OCI-LY7 (cell line): ENCODE measurements around the gene TMEM114. TPM values are rescaled to one million over a fixed set of nuclear protein-coding genes. Genes with fewer than 3 reads are reported as not detected.

Source experiments
- BruUV-seq: library from RNA; stranded (reverse); fragments of 400-500 nt; replicated peaks from 2 replicates; lab custom pipeline; 2021; lab: Mats Ljungman, UMichigan
- CTCF ChIA-PET: fragments of 300-600 bp; sonication (Branson Sonifier 250); formaldehyde crosslinking; loops from one replicate; lab custom pipeline; 2022; ENCODE audit warnings: antibody characterized with exemption; ENCODE audit not compliant: unreplicated experiment; lab: Charles Lee
- POLR2A ChIA-PET: fragments of 300-600 bp; sonication (Branson Sonifier 250); formaldehyde crosslinking; loops from one replicate; lab custom pipeline; 2022; ENCODE audit warnings: antibody characterized with exemption; lab: Charles Lee
- DNase-seq: peaks from one replicate; pipeline ENCODE4 v3.0.0-alpha.2; 2015; ENCODE audit warnings: low spot score
- H2AFZ ChIP-seq: fragments of 200-600 bp; sonication (generic), shearing (Covaris generic); 2 replicates; pipeline ENCODE4 v1.6.1; 2014; ENCODE audit warnings: mild to moderate bottlenecking, antibody characterized with exemption, low read length, moderate library complexity
- H3K27ac ChIP-seq: fragments of 200-600 bp; sonication (generic); 2 replicates; pipeline ENCODE4 v1.5.1; 2014; ENCODE audit warnings: mixed run types, low read depth, mild to moderate bottlenecking, moderate library complexity, low read length, inconsistent platforms; ENCODE audit not compliant: poor library complexity, severe bottlenecking
- H3K36me3 ChIP-seq: fragments of 200-600 bp; sonication (generic); 2 replicates; pipeline ENCODE4 v1.6.1; 2014; ENCODE audit warnings: mild to moderate bottlenecking, antibody characterized with exemption, low read length, moderate library complexity, mixed read lengths; ENCODE audit not compliant: insufficient read depth
- H3K4me1 ChIP-seq: fragments of 200-600 bp; sonication (generic); 2 replicates; pipeline ENCODE4 v1.5.1; 2014; ENCODE audit warnings: mild to moderate bottlenecking, low read length; ENCODE audit not compliant: insufficient read depth, poor library complexity, severe bottlenecking
- H3K4me2 ChIP-seq: fragments of 200-600 bp; sonication (generic); 2 replicates; pipeline ENCODE4 v1.6.1; 2014; ENCODE audit warnings: mild to moderate bottlenecking, low read length
- H3K4me3 ChIP-seq: fragments of 200-600 bp; sonication (generic); 2 replicates; pipeline ENCODE4 v1.5.1; 2014; ENCODE audit warnings: mild to moderate bottlenecking, low read depth, low read length; ENCODE audit not compliant: poor library complexity, severe bottlenecking
- H3K79me2 ChIP-seq: fragments of 200-600 bp; sonication (generic); 2 replicates; pipeline ENCODE4 v1.6.1; 2016; ENCODE audit warnings: low read depth, mild to moderate bottlenecking, low read length, moderate library complexity, mixed read lengths; ENCODE audit not compliant: insufficient read depth
- H3K9me2 ChIP-seq: fragments of 200-600 bp; sonication (generic); 2 replicates; pipeline ENCODE4 v1.6.1; 2016; ENCODE audit warnings: mild to moderate bottlenecking, low read length, mixed read lengths; ENCODE audit not compliant: insufficient read depth
- H3K9me3 ChIP-seq: fragments of 200-600 bp; sonication (generic); 2 replicates; pipeline ENCODE4 v1.6.1; 2014; ENCODE audit warnings: mild to moderate bottlenecking, mixed run types, low read length, mixed read lengths
- H4K20me1 ChIP-seq: fragments of 200-600 bp; sonication (generic); 2 replicates; pipeline ENCODE4 v1.6.1; 2014; ENCODE audit warnings: mild to moderate bottlenecking, antibody characterized with exemption, low read length, moderate library complexity, mixed read lengths; ENCODE audit not compliant: insufficient read depth
- EZH2phosphoT487 ChIP-seq: fragments of 200-600 bp; sonication (generic); IDR thresholded peaks from 2 replicates; pipeline ENCODE4 v1.6.1; 2018; ENCODE audit warnings: low read depth, borderline replicate concordance, mild to moderate bottlenecking, mixed run types, antibody characterized with exemption, low read length, moderate library complexity, mixed read lengths
- intact Hi-C: fragments of 100-400 bp; cut with micrococcal nuclease; formaldehyde crosslinking; loops from one replicate; pipeline ENCODE4 v1.10.0; 2022; ENCODE audit not compliant: unreplicated experiment
- total RNA-seq, 2 experiments: library from RNA; depleted of rRNA in 1 of 2; stranded (reverse); fragments of >200 nt in 1 of 2; shearing (Covaris generic) in 1 of 2; gene quantifications; 2 replicates each; pipeline ENCODE4 v1.2.3, GENCODE V29; 2014 to 2022
- TF ChIP-seq, protein P1 (sequence below): fragments of 200-600 bp; sonication (generic); conservative IDR thresholded peaks from 2 replicates; pipeline ENCODE4 v1.5.1; 2014; ENCODE audit warnings: mild to moderate bottlenecking, antibody characterized with exemption, low read length, moderate library complexity, mixed read lengths

Gene TMEM114
- total RNA-seq, 2 experiments from 2014 or later = not detected

DNA sequence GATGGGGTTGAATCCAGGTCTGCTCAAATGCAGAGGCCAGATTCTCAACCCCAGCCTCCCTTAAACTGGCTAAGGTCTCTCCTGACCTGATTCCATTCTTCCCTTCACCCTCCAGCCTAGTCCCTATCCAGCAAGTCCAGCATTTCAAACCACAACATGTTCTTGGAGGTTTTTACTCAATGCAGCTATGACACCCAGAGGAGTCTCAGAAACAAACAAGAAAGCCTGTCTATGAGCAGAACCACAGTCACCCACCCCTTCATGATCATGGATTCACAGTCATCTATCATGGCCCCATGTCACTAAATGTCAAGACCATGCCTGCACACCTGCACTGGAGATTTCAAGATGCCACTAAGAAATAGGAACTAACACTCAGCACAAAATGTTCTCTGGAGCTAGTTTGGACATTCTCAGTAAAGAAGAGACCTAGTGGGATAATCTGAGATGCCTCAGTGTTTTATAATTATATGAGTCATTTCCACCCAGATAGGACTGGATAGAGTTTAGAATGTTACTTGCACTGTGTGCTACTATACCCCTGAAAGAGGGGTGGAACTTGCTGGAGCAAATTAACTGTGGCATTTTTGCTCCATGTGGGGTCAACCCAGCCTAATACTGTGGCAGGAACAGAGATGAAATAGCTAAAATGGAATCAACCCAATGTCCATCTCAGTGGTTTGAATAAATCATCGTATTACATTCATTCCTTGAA, 21.7 kb upstream of the TMEM114 start:
- CTCF ChIA-PET = no interaction called here
- Histone ChIP-seq H3K9me2 (no peaks in the 10 kb centered on the region), H3K4me3 (no peak overlapping the region), H3K4me1 (no peaks in the 10 kb centered on the region), H3K27ac (no peak overlapping the region), H2AFZ (no peak overlapping the region), H3K4me2 (no peak overlapping the region), H3K79me2 (no peaks in the 10 kb centered on the region), H4K20me1 (no peaks in the 10 kb centered on the region), H3K9me3 (no peaks in the 10 kb centered on the region), H3K36me3 (no peaks in the 10 kb centered on the region)
- no TSS peak for BruUV-seq
- intact Hi-C loops = no loop called here
- TF ChIP-seq, protein P1, sequence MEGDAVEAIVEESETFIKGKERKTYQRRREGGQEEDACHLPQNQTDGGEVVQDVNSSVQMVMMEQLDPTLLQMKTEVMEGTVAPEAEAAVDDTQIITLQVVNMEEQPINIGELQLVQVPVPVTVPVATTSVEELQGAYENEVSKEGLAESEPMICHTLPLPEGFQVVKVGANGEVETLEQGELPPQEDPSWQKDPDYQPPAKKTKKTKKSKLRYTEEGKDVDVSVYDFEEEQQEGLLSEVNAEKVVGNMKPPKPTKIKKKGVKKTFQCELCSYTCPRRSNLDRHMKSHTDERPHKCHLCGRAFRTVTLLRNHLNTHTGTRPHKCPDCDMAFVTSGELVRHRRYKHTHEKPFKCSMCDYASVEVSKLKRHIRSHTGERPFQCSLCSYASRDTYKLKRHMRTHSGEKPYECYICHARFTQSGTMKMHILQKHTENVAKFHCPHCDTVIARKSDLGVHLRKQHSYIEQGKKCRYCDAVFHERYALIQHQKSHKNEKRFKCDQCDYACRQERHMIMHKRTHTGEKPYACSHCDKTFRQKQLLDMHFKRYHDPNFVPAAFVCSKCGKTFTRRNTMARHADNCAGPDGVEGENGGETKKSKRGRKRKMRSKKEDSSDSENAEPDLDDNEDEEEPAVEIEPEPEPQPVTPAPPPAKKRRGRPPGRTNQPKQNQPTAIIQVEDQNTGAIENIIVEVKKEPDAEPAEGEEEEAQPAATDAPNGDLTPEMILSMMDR = no peak
- TF ChIP-seq EZH2phosphoT487 = no peak
- POLR2A ChIA-PET = no interaction called here
- no peak for DNase-seq

DNA sequence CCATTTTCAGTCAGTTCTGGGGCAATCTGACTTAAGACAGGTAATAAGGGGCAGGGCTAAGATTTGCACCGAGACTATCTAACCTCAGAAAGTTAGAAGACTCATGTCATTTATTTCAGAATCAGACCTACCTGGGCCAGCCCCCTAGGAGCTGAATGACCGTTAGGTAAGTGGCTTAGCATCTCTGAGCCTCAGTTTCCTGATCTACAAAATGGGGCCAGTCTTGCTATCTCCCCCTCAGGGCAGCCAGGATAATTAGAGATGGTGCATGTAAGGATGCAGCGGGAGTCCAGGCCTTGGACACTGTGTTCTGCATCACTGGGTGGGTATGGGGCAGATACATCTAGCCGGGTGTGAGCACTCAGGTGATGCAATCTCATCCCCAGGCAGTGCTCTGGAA, 20.8 kb upstream of the TMEM114 start:
- CTCF ChIA-PET = no interaction called here
- DNase-seq = no peak
- Histone ChIP-seq H4K20me1 (no peaks in the 10 kb centered on the region), H3K4me3 (no peak overlapping the region), H3K36me3 (no peaks in the 10 kb centered on the region), H3K4me1 (no peaks in the 10 kb centered on the region), H3K9me2 (no peaks in the 10 kb centered on the region), H3K4me2 (no peak overlapping the region), H3K79me2 (no peaks in the 10 kb centered on the region), H3K27ac (no peak overlapping the region), H2AFZ (no peak overlapping the region), H3K9me3 (no peaks in the 10 kb centered on the region)
- TF ChIP-seq, protein P1 = no peak
- TF ChIP-seq EZH2phosphoT487 = no peak
- POLR2A ChIA-PET = no interaction called here
- intact Hi-C loops = no loop called here
- BruUV-seq = no TSS peak

DNA sequence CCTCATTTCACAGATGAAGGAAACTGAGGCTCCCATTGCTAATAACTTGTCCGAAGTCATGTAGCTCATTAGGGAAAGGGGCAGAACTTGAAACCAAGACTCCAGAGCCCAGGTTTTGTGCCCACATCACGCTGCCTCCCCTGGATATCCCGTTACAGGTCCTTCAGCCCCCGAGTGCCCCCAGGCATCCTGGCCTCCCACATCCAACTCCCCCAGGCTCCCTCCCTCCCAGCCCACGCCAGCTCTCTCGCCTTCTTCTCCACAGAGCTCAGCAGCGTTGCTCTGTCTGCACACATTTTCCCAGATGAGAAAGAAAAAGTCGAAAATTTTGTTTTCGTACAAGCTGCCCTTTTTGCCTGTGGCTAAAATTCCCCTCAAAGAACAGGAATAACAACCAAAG, 16.9 kb upstream of the TMEM114 start:
- Histone ChIP-seq H3K4me1 (no peaks in the 10 kb centered on the region), H2AFZ (no peak overlapping the region), H3K4me2 (no peak overlapping the region), H4K20me1 (no peaks in the 10 kb centered on the region), H3K9me3 (no peaks in the 10 kb centered on the region), H3K9me2 (no peaks in the 10 kb centered on the region), H3K27ac (no peak overlapping the region), H3K79me2 (no peaks in the 10 kb centered on the region), H3K36me3 (no peaks in the 10 kb centered on the region), H3K4me3 (no peak overlapping the region)
- ChIA-PET CTCF (no interaction called here), POLR2A (interaction anchor here (0.7 kb wide), 1 partner anchor 890 kb away, joined by 3 read pairs; no protein-coding TSS in a partner anchor)
- TF ChIP-seq EZH2phosphoT487 = no peak
- TF ChIP-seq, protein P1 = no peak
- no TSS peak for BruUV-seq
- no peak for DNase-seq
- intact Hi-C loops = no loop called here
